HepG2 (cell line): ENCODE data around the gene KCNB1. TPM values are rescaled to one million over a fixed set of nuclear protein-coding genes. Genes with fewer than 3 reads are reported as not detected.

Experiments used
- ARNT ChIP-seq: fragments of 450-650 bp; IDR thresholded peaks from 2 replicates; pipeline ENCODE4 v1.6.1; 2017
- CCDC6 ChIP-seq: sonication (generic); formaldehyde crosslinking; IDR thresholded peaks from 2 replicates; pipeline ENCODE4 v1.8.1; 2022; ENCODE audit warnings: mild to moderate bottlenecking, missing genetic modification reagents, moderate library complexity
- FOXP1 ChIP-seq, 2 experiments: fragments of 450-650 bp in 1 of 2; IDR thresholded peaks; 2 replicates each; pipeline ENCODE4 v1.6.1; 2017 to 2018; ENCODE audit warnings: antibody characterized with exemption in 1 of 2
- GMEB1 ChIP-seq: sonication (generic); formaldehyde crosslinking; IDR thresholded peaks from 2 replicates; pipeline ENCODE4 v1.5.1; 2020; ENCODE audit warnings: missing genetic modification reagents, mild to moderate bottlenecking, borderline replicate concordance
- IKZF4 ChIP-seq: sonication (generic); formaldehyde crosslinking; IDR thresholded peaks from 2 replicates; pipeline ENCODE4 v1.5.1; 2020; ENCODE audit warnings: borderline replicate concordance, mild to moderate bottlenecking, low read depth, missing genetic modification reagents; ENCODE audit errors: not compliant biosample characterization
- MAX ChIP-seq: IDR thresholded peaks from 2 replicates; pipeline ENCODE4 v1.6.1; 2012; ENCODE audit warnings: inconsistent platforms
- MLX ChIP-seq: IDR thresholded peaks from 2 replicates; pipeline ENCODE4 v1.6.1; 2016
- PATZ1 ChIP-seq: sonication (generic); formaldehyde crosslinking; IDR thresholded peaks from 2 replicates; pipeline ENCODE4 v1.4.0; 2020; ENCODE audit warnings: missing genetic modification reagents
- PCBP2 ChIP-seq: fragments of 200-400 bp; formaldehyde crosslinking; optimal IDR thresholded peaks from 2 replicates; pipeline ENCODE3; 2018; ENCODE audit warnings: low read length, low read depth; ENCODE audit not compliant: poor library complexity, severe bottlenecking
- ZBTB4 ChIP-seq: sonication (generic); formaldehyde crosslinking; IDR thresholded peaks from 2 replicates; pipeline ENCODE4 v1.4.0; 2020; ENCODE audit warnings: missing genetic modification reagents, mild to moderate bottlenecking, borderline replicate concordance
- ZEB1 ChIP-seq: IDR thresholded peaks from 2 replicates; pipeline ENCODE4 v1.6.1; 2012; ENCODE audit warnings: mild to moderate bottlenecking, low read depth, inconsistent platforms; ENCODE audit not compliant: insufficient replicate concordance
- ZMAT3 ChIP-seq: sonication (generic); formaldehyde crosslinking; conservative IDR thresholded peaks from 2 replicates; pipeline ENCODE4 v1.7.0; 2021; ENCODE audit warnings: missing genetic modification reagents
- ZNF550 ChIP-seq: sonication (generic); formaldehyde crosslinking; IDR thresholded peaks from 2 replicates; pipeline ENCODE4 v1.4.0; 2020; ENCODE audit warnings: mild to moderate bottlenecking, missing genetic modification reagents, borderline replicate concordance
- ZNF598 ChIP-seq: sonication (generic); formaldehyde crosslinking; IDR thresholded peaks from 2 replicates; pipeline ENCODE4 v1.5.1; 2020; ENCODE audit warnings: mild to moderate bottlenecking, missing genetic modification reagents, borderline replicate concordance
- polyA plus RNA-seq, 8 experiments: library from polyadenylated mRNA; depleted of rRNA in 3 of 8; stranded (reverse) in 7 of 8; unstranded in 1 of 8; fragments of >200 nt; fragmentation: Illumina TruSeq in 4 of 8; extraction: Trizol in 4 of 8; gene quantifications; 2 replicates each; pipeline versions ENCODE4 v1.2.1 to v1.2.3, GENCODE V29; 2011 to 2016; ENCODE audit warnings: low read depth in 4 of 8, missing spikeins in 1 of 8, mixed read lengths in 1 of 8; ENCODE audit not compliant: insufficient read depth in 1 of 8
- total RNA-seq, 5 experiments: library from RNA; depleted of rRNA; stranded (reverse); fragments of >200 nt; fragmentation: Illumina TruSeq; extraction: Trizol; gene quantifications; 2 replicates each; pipeline ENCODE4 v1.2.3, GENCODE V29; 2016; ENCODE audit warnings: low read depth in 1 of 5
- TF ChIP-seq, protein P1 (sequence below): sonication (generic); formaldehyde crosslinking; IDR thresholded peaks from 2 replicates; pipeline ENCODE4 v1.8.0; 2022; ENCODE audit warnings: missing genetic modification reagents, mild to moderate bottlenecking, borderline replicate concordance
- TF ChIP-seq, protein P2 (sequence below): sonication (generic); formaldehyde crosslinking; IDR thresholded peaks from 2 replicates; pipeline ENCODE4 v1.8.1; 2023; ENCODE audit warnings: mild to moderate bottlenecking, missing genetic modification reagents, borderline replicate concordance
- TF ChIP-seq, protein P3 (sequence below): sonication (generic); formaldehyde crosslinking; IDR thresholded peaks from 2 replicates; pipeline ENCODE4 v1.5.0; 2020; ENCODE audit warnings: mild to moderate bottlenecking, missing genetic modification reagents

The KCNB1 gene
- total and polyA plus RNA-seq, 2 of the 13 experiments (the other 11 are each of a cell fraction or from before 2014, with no cell fraction given): 0.02 TPM; not detected in 1

DNA sequence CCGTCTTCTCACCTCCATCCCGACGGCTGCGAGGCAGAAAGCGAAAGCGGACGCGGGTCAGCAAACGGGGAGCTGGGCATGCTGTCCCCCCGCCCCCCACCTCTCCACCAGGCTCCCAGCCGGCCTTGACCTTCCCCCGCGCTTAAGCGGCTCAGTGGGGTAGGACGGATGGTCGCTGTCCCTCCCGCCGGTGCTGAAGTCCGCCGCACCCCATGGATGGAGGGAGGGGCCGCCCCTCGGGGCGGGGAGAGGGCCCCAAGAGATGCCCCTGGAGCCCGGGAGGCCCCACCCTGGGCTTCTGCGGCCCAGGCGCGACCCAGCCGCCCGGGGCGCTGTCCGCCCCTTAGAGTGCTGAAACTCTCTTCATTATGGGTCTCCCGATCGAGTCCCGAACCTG is at the start of gene KCNB1 (continued):
- no peak for TF ChIP-seq ZBTB4 (CRISPR knock-in tag)
- no peak for TF ChIP-seq ZNF550 (CRISPR knock-in tag)
- peak; percentile 28; the same call in 1 of the 2 replicates for TF ChIP-seq MAX
- no peak for TF ChIP-seq FOXP1 (IDR thresholded peaks at IDR 0.05)
- no peak for TF ChIP-seq FOXP1 (CRISPR knock-in tag; IDR thresholded peaks at IDR 0.05)
- TF ChIP-seq, protein P1, sequence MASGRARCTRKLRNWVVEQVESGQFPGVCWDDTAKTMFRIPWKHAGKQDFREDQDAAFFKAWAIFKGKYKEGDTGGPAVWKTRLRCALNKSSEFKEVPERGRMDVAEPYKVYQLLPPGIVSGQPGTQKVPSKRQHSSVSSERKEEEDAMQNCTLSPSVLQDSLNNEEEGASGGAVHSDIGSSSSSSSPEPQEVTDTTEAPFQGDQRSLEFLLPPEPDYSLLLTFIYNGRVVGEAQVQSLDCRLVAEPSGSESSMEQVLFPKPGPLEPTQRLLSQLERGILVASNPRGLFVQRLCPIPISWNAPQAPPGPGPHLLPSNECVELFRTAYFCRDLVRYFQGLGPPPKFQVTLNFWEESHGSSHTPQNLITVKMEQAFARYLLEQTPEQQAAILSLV (CRISPR knock-in tag): peak; percentile 47; the same call in 1 of the 2 replicates
- TF ChIP-seq, protein P2, sequence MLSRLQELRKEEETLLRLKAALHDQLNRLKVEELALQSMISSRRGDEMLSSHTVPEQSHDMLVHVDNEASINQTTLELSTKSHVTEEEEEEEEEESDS (CRISPR knock-in tag): peak; percentile 95
- TF ChIP-seq ZEB1: no peak
- peak; percentile 76; the same call in 1 of the 2 replicates for TF ChIP-seq ZNF598 (CRISPR knock-in tag)
- TF ChIP-seq CCDC6 (CRISPR knock-in tag): peak; percentile 76
- TF ChIP-seq IKZF4 (CRISPR knock-in tag): no peak
- TF ChIP-seq ZMAT3: peak; percentile 96
- peak; percentile 93 for TF ChIP-seq PATZ1
- TF ChIP-seq MLX (CRISPR knock-in tag): no peak
- no peak for TF ChIP-seq PCBP2
- TF ChIP-seq, protein P3, sequence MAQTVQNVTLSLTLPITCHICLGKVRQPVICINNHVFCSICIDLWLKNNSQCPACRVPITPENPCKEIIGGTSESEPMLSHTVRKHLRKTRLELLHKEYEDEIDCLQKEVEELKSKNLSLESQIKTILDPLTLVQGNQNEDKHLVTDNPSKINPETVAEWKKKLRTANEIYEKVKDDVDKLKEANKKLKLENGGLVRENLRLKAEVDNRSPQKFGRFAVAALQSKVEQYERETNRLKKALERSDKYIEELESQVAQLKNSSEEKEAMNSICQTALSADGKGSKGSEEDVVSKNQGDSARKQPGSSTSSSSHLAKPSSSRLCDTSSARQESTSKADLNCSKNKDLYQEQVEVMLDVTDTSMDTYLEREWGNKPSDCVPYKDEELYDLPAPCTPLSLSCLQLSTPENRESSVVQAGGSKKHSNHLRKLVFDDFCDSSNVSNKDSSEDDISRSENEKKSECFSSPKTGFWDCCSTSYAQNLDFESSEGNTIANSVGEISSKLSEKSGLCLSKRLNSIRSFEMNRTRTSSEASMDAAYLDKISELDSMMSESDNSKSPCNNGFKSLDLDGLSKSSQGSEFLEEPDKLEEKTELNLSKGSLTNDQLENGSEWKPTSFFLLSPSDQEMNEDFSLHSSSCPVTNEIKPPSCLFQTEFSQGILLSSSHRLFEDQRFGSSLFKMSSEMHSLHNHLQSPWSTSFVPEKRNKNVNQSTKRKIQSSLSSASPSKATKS (CRISPR knock-in tag): no peak
- TF ChIP-seq ARNT: no peak
- peak; percentile 16; the same call in 1 of the 2 replicates for TF ChIP-seq GMEB1 (CRISPR knock-in tag)
